Panc1 (cell line): Measurements from ENCODE around the gene ZNF160. TPM values are rescaled to one million over a fixed set of nuclear protein-coding genes. Genes with fewer than 3 reads are reported as not detected.

Source experiments
- ATAC-seq: fragments of 200-7000 bp; cut with Tn5 transposase; 2 replicates; pipeline ENCODE4 v1.9.1; 2020; ENCODE audit warnings: mild to moderate bottlenecking, moderate library complexity
- BruUV-seq: library from RNA; stranded (reverse); fragments of 400-500 nt; replicated peaks from 2 replicates; lab custom pipeline; 2021; lab: Mats Ljungman, UMichigan
- CTCF ChIA-PET: fragments of 300-600 bp; sonication (Branson Sonifier 250); formaldehyde crosslinking; loops from one replicate; lab custom pipeline; 2022; ENCODE audit warnings: antibody characterized with exemption; lab: Charles Lee
- POLR2A ChIA-PET: fragments of 300-600 bp; sonication (Branson Sonifier 250); formaldehyde crosslinking; loops from one replicate; lab custom pipeline; 2022; ENCODE audit warnings: antibody characterized with exemption; lab: Charles Lee
- DNase-seq: peaks from one replicate; pipeline ENCODE4 v3.0.0-alpha.2; 2010; ENCODE audit warnings: low read depth, low spot score
- H3K27ac ChIP-seq: 2 replicates; pipeline ENCODE4 v1.5.1; 2011; ENCODE audit warnings: mild to moderate bottlenecking, low read length, inconsistent platforms
- H3K27me3 ChIP-seq: fragments of 200-500 bp; sonication (Bioruptor generic); 2 replicates; pipeline ENCODE4 v1.6.0; 2014; ENCODE audit warnings: low read length, inconsistent platforms; ENCODE audit not compliant: control insufficient read depth, insufficient read depth
- H3K36me3 ChIP-seq: fragments of 200-500 bp; sonication (Bioruptor generic); 2 replicates; pipeline ENCODE4 v1.5.1; 2014; ENCODE audit warnings: inconsistent platforms, mild to moderate bottlenecking, low read length, moderate library complexity; ENCODE audit not compliant: control insufficient read depth, insufficient read depth
- H3K4me1 ChIP-seq: 2 replicates; pipeline ENCODE4 v1.5.1; 2011; ENCODE audit warnings: inconsistent platforms, mild to moderate bottlenecking, low read length, moderate library complexity; ENCODE audit not compliant: control insufficient read depth, insufficient read depth
- H3K4me3 ChIP-seq, 2 experiments: 2 replicates each; pipeline ENCODE4 v1.5.1; 2011 to 2012; ENCODE audit warnings: low read depth in 2 of 2, low read length in 2 of 2, mild to moderate bottlenecking in 2 of 2, inconsistent platforms in 1 of 2, moderate library complexity in 1 of 2
- H3K9me3 ChIP-seq: fragments of 200-500 bp; sonication (Bioruptor generic); 2 replicates; pipeline ENCODE4 v1.5.1; 2014; ENCODE audit warnings: low read depth, mild to moderate bottlenecking, inconsistent platforms, low read length, moderate library complexity; ENCODE audit not compliant: control insufficient read depth, insufficient read depth
- POLR2AphosphoS5 ChIP-seq: IDR thresholded peaks from 2 replicates; pipeline ENCODE4 v1.6.1; 2012; ENCODE audit warnings: mild to moderate bottlenecking, low read depth, low read length, moderate library complexity
- REST ChIP-seq, 2 experiments: IDR thresholded peaks; 2 replicates each; pipeline ENCODE4 v1.6.1; 2011 to 2012; ENCODE audit warnings: low read depth in 2 of 2, control low read depth in 1 of 2, low read length in 1 of 2, mild to moderate bottlenecking in 1 of 2, moderate library complexity in 1 of 2; ENCODE audit not compliant: insufficient read depth in 1 of 2
- SIN3A ChIP-seq: IDR thresholded peaks from 2 replicates; pipeline ENCODE4 v1.6.1; 2012; ENCODE audit warnings: low read depth, mild to moderate bottlenecking, low read length, moderate library complexity, borderline replicate concordance; ENCODE audit not compliant: insufficient read depth
- TCF7L2 ChIP-seq: IDR thresholded peaks from 2 replicates; pipeline ENCODE4 v1.6.1; 2011; ENCODE audit warnings: mild to moderate bottlenecking, low read depth, low read length, inconsistent platforms
- in situ Hi-C: cut with HindIII; loops from 2 replicates; pipeline ENCODE4 v1.10.0; 2016; ENCODE audit warnings: low sequenced_read_pairs, low pct_unique_long_range_greater_than_20kb
- intact Hi-C: fragments of 100-400 bp; cut with micrococcal nuclease; formaldehyde crosslinking; loops from one replicate; pipeline ENCODE4 v1.10.0; 2022; ENCODE audit not compliant: unreplicated experiment
- total RNA-seq: library from RNA; stranded (reverse); gene quantifications from one replicate; pipeline ENCODE4 v1.2.1, GENCODE V29; 2021; ENCODE audit not compliant: unreplicated experiment
- TF ChIP-seq, protein P1 (sequence below): fragments of 450-650 bp; IDR thresholded peaks from 2 replicates; pipeline ENCODE4 v1.5.1; 2017; ENCODE audit warnings: mild to moderate bottlenecking

Gene ZNF160
- total RNA-seq, 1 experiment from 2014 or later = 29.1 TPM

- DNase-seq (no peak), ATAC-seq (no peak)
- peaks cover 10% of the 10 kb centered on the region for H3K36me3 ChIP-seq
- H3K4me1 ChIP-seq = no peaks in the 10 kb centered on the region
- POLR2A ChIA-PET = no interaction called here
- in situ Hi-C loops (no loop called here), intact Hi-C loops (no loop called here)
- no TSS peak for BruUV-seq
- CTCF ChIA-PET = no interaction called here
- no peak overlapping the region for H3K27ac ChIP-seq
- no peak overlapping the region for H3K4me3 ChIP-seq
- H3K9me3 ChIP-seq = peaks cover 66% of the 10 kb centered on the region
- TF ChIP-seq POLR2AphosphoS5 (no peak), SIN3A (no peak), REST (IDR thresholded peaks at IDR 0.05; ENCODE audit: insufficient read depth in 1 of 2, low read depth in 2 of 2, low read length in 1 of 2) (no peak), TCF7L2 (no peak)
- TF ChIP-seq, protein P1, sequence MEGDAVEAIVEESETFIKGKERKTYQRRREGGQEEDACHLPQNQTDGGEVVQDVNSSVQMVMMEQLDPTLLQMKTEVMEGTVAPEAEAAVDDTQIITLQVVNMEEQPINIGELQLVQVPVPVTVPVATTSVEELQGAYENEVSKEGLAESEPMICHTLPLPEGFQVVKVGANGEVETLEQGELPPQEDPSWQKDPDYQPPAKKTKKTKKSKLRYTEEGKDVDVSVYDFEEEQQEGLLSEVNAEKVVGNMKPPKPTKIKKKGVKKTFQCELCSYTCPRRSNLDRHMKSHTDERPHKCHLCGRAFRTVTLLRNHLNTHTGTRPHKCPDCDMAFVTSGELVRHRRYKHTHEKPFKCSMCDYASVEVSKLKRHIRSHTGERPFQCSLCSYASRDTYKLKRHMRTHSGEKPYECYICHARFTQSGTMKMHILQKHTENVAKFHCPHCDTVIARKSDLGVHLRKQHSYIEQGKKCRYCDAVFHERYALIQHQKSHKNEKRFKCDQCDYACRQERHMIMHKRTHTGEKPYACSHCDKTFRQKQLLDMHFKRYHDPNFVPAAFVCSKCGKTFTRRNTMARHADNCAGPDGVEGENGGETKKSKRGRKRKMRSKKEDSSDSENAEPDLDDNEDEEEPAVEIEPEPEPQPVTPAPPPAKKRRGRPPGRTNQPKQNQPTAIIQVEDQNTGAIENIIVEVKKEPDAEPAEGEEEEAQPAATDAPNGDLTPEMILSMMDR = no peak
- H3K27me3 ChIP-seq = no peaks in the 10 kb centered on the region
Measured at GRCh38 chr19:53140351-53140750, 37.1 kb upstream of the ZNF160 start.

GRCh38 chr19:53136432-53136831, 33.2 kb upstream of the ZNF160 start:
- no peak overlapping the region for H3K27ac ChIP-seq
- peaks cover under 1% of the 10 kb centered on the region; the same call in 1 of the 2 replicates for H3K36me3 ChIP-seq
- DNase-seq = no peak
- no peak for ATAC-seq
- no peak for TF ChIP-seq TCF7L2
- TF ChIP-seq SIN3A = no peak
- no peak for TF ChIP-seq REST (IDR thresholded peaks at IDR 0.05; ENCODE audit: insufficient read depth in 1 of 2, low read depth in 2 of 2, low read length in 1 of 2)
- TF ChIP-seq, protein P1 = no peak
- no peak for TF ChIP-seq POLR2AphosphoS5
- ChIA-PET POLR2A (no interaction called here), CTCF (no interaction called here)
- BruUV-seq = no TSS peak
- peaks cover 40% of the 10 kb centered on the region for H3K9me3 ChIP-seq
- no peaks in the 10 kb centered on the region for H3K4me1 ChIP-seq
- H3K27me3 ChIP-seq = no peaks in the 10 kb centered on the region
- H3K4me3 ChIP-seq = no peak overlapping the region
- intact Hi-C loops (no loop called here), in situ Hi-C loops (no loop called here)
